SJCRH30 (cell line): ENCODE measurements around the gene GALNT11. TPM values are rescaled to one million over a fixed set of nuclear protein-coding genes. Genes with fewer than 3 reads are reported as not detected.

Experiments used
- DNase-seq, 2 experiments: peaks; one replicate each; pipeline ENCODE4 v3.0.0-alpha.2; 2015 to 2020
- H3K27ac ChIP-seq: fragments of 250-450 bp; sonication (Bioruptor Pico); 2 replicates; pipeline ENCODE4 v1.5.1; 2020; ENCODE audit warnings: mild to moderate bottlenecking, moderate library complexity
- H3K27me3 ChIP-seq: fragments of 250-450 bp; sonication (Bioruptor Pico); 2 replicates; pipeline ENCODE4 v1.5.1; 2020; ENCODE audit warnings: mild to moderate bottlenecking, moderate library complexity
- H3K36me3 ChIP-seq: fragments of 250-450 bp; sonication (Bioruptor Pico); 2 replicates; pipeline ENCODE4 v1.5.1; 2020; ENCODE audit warnings: mild to moderate bottlenecking, moderate library complexity
- H3K4me1 ChIP-seq: fragments of 250-450 bp; sonication (Bioruptor Pico); 2 replicates; pipeline ENCODE4 v1.5.1; 2020; ENCODE audit warnings: mild to moderate bottlenecking, moderate library complexity
- H3K4me3 ChIP-seq: fragments of 250-450 bp; sonication (Bioruptor Pico); 2 replicates; pipeline ENCODE4 v1.5.1; 2020; ENCODE audit warnings: mild to moderate bottlenecking, moderate library complexity
- H3K9me3 ChIP-seq: fragments of 250-450 bp; sonication (Bioruptor Pico); replicated peaks from 2 replicates; pipeline ENCODE4 v1.5.1; 2020; ENCODE audit warnings: mild to moderate bottlenecking, moderate library complexity
- total RNA-seq: library from RNA; depleted of rRNA; stranded (reverse); fragments of >200 nt; shearing (Covaris generic); gene quantifications from 2 replicates; pipeline ENCODE4 v1.2.3, GENCODE V29; 2014; rRNA removed

The GALNT11 gene
- 45.2 and 50.0 TPM in 2 replicates for total RNA-seq

DNA sequence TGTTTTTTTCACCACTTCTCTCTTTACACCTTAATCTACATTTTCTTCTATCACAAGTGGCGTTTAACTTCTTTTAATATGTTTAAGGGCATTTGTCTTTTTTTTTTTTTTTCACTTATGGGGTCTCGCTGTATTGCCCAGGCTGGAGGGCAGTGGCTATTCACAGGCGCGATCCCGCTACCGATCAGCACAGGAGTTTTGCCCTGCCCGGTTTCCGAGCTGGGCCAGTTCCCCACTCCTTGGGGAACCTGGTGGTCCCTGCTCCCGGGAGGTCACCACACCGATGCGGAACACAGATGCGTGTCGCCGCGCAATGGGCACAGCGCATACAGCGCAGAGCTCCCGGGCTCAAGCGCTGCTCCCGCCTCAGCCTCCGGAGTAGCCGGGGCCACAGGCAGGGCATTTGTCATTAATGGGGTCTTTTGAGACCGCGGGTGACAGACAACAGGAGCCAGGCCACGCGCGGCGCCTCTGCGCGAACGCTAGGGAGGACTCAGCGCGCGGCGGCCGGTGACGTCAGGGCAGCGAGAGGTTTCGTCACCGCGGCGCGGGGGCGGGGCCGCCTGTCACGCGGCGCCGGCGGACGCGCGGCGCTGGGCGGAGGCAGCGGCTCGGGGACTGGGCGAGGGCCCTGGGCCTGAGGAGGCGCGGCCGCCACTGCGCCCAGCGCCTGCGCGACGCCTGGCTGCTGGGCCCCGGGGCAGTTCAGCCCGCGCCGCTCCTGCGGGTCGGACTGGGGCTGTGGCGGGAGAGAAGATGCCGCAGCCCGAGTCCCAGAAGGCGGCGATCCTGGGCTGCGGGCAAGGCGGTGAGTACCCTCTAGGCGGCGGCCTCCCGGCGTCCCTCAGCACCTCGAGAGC, at the start of gene GALNT11:
TSS of gene GALNT11 (plus strand) at position 598 of the 860 bp plus-strand sequence. CDS start 68,554 bp downstream, outside the sequence.
- peak; percentile 81 to 90 for DNase-seq
- Histone ChIP-seq H3K4me1 (0 out of 2 replicates have a peak, but pooled peaks cover 3% of the 10 kb centered on the region), H3K9me3 (no peaks in the 10 kb centered on the region; the same call in 1 of the 2 replicates), H3K27me3 (no peaks in the 10 kb centered on the region; the same call in 1 of the 2 replicates), H3K27ac (peak within 1 kb of the TSS; percentile 40; the same call in 1 of the 2 replicates), H3K4me3 (peak within 1 kb of the TSS; percentile 82), H3K36me3 (peaks cover 7% of the 10 kb centered on the region; the same call in 1 of the 2 replicates)

DNA sequence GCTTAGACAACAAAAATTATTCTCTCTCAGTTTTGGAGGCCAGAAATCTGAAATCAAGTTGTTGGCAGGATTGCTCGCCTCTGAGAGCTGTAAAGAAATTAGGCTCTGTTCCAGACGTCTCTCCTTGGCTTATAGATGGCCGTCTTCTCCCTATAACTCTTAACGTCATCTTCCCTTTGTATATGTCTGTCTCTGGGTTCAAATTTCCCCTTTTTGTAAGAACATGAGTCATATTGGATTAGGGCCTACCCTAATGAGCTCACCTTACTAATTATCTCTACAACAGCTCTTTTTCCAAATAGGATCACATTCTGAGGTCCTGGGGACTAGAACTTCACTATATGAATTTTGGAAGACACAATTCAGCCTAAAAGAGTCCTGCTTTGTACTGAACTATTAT, 46.9 kb upstream of the GALNT11 start:
- Histone ChIP-seq H3K27me3 (no peaks in the 10 kb centered on the region; the same call in 1 of the 2 replicates), H3K36me3 (no peaks in the 10 kb centered on the region), H3K9me3 (no peaks in the 10 kb centered on the region), H3K4me3 (no peak overlapping the region), H3K4me1 (no peaks in the 10 kb centered on the region), H3K27ac (no peak overlapping the region)
- DNase-seq: no peak

DNA sequence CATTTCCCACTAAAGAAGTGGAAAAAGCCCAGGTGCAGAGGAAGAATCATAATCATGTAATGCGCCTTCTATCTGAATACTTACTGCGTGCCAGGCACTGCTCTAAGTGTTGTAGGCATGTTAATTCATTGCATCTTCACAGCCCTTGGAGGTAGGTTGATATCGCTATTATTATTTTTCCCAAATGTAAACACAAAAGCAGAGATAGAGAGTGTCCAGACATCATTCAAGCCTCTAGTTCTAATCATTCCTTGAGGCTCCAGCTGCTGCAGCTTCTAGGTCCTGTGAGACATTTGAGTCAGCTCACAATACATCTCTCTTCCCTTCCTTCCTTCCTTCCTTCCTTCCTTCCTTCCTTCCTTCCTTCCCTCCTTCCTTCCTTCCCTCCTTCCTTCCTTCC, 44.3 kb upstream of the GALNT11 start:
- Histone ChIP-seq H3K4me3 (no peak overlapping the region), H3K4me1 (no peaks in the 10 kb centered on the region), H3K36me3 (no peaks in the 10 kb centered on the region), H3K9me3 (no peaks in the 10 kb centered on the region), H3K27me3 (no peaks in the 10 kb centered on the region; the same call in 1 of the 2 replicates), H3K27ac (no peak overlapping the region)
- no peak for DNase-seq

DNA sequence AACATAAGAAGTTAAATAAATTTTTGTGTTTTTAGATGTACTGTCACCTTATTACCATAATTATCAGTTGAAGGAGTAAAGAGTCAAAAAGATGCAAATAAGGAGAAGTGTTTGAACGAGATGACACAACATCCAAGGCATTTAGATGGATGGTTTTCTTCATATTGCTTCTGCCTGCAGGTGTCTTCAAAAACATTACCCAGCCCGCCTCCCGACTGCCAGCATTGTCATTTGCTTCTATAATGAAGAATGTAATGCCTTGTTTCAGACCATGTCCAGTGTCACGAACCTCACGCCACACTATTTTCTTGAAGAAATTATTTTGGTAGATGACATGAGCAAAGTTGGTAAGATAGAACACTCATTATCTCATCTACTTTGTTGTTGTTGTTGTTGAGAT, 42.7 kb upstream of the GALNT11 start:
- no peak for DNase-seq
- H3K27me3 ChIP-seq: no peaks in the 10 kb centered on the region; the same call in 1 of the 2 replicates
- no peaks in the 10 kb centered on the region for H3K36me3 ChIP-seq
- H3K4me1 ChIP-seq: no peaks in the 10 kb centered on the region
- no peak overlapping the region for H3K27ac ChIP-seq
- H3K4me3 ChIP-seq: no peak overlapping the region
- no peaks in the 10 kb centered on the region for H3K9me3 ChIP-seq

DNA sequence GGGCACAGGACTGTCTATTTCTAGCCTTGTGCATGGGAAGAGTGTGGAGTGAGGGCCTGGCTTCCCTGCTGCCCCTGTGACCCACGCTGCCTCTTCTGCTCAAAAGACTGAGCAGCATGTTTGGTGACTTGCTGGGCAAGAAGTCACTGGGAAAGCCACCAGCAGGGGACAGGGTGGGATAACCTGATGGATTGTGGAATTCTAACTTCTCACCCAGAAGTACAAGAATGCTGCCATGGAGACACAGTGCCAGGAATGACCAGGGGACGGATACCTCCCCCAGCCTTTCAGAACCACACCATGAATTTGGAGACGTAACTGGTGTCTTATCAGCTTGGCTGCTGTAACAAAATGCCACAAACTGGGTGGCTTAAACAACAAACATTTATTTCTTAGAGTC, 40.9 kb upstream of the GALNT11 start:
- no peaks in the 10 kb centered on the region for H3K36me3 ChIP-seq
- no peaks in the 10 kb centered on the region for H3K9me3 ChIP-seq
- no peaks in the 10 kb centered on the region for H3K4me1 ChIP-seq
- H3K27ac ChIP-seq: no peak overlapping the region
- H3K4me3 ChIP-seq: no peak overlapping the region
- no peaks in the 10 kb centered on the region; the same call in 1 of the 2 replicates for H3K27me3 ChIP-seq
- no peak for DNase-seq

DNA sequence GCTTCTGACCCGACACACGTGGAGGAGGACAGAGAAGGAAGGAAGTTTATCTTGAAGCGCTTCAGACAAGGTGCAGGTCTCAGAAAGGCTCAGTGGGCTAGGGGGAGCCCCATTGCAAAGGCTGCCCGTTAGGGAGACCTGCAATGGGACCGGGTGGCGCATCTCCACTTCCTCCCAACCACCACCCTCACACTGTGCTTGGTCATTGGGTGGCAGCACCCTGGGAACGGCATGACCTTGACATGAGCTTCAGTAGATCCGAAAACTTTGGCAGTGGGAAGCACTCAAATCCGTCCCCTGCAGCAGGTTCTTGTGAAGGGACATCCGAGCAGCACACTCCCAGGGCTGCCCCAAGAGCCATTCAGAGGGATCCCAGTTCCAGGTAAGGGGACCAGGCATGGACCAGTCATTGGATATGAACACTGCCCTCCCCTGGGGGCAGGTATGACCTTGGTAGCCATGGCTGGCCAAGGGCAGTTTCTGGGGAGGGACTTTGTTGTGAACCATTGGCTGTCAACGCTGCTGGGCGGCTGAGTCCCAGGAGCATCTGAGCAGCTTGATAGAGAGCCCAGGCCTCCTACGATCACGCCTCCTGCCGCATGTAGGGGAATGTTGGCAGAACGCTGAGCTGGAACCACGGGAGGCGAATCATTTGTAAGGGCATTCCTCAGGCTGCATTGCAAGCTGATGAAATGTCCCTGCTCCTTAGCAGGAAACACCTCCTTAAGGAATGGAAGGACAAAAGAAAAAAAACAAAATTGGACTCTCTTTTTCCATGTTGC, 37.5 kb upstream of the GALNT11 start:
- Histone ChIP-seq H3K9me3 (no peaks in the 10 kb centered on the region), H3K27ac (no peak overlapping the region), H3K4me3 (no peak overlapping the region), H3K36me3 (no peaks in the 10 kb centered on the region), H3K4me1 (no peaks in the 10 kb centered on the region), H3K27me3 (no peaks in the 10 kb centered on the region)
- no peak for DNase-seq

DNA sequence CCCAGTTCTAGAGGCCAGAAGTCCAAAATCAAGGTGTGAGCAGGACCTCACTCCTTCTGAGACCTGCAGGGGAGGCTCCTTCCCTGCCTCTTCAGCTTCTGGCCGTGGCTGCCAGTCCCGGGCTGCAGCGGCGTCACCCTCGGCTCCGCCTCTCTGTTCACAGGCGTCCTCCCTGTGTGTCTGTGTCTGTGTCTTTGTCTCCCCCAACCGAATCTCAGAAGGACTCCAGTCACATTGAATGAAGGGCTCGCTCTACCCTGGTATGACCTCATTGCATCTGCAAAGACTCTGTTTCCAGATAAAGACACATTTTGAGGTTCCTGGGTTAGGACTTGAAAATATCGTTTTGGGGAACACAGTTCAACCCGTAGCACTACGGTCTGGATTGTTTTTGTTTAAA, 33.1 kb upstream of the GALNT11 start:
- no peak overlapping the region for H3K27ac ChIP-seq
- no peaks in the 10 kb centered on the region for H3K27me3 ChIP-seq
- peak; percentile 76 to 79 for DNase-seq
- no peaks in the 10 kb centered on the region for H3K9me3 ChIP-seq
- no peaks in the 10 kb centered on the region for H3K36me3 ChIP-seq
- H3K4me1 ChIP-seq: no peaks in the 10 kb centered on the region
- no peak overlapping the region for H3K4me3 ChIP-seq

DNA sequence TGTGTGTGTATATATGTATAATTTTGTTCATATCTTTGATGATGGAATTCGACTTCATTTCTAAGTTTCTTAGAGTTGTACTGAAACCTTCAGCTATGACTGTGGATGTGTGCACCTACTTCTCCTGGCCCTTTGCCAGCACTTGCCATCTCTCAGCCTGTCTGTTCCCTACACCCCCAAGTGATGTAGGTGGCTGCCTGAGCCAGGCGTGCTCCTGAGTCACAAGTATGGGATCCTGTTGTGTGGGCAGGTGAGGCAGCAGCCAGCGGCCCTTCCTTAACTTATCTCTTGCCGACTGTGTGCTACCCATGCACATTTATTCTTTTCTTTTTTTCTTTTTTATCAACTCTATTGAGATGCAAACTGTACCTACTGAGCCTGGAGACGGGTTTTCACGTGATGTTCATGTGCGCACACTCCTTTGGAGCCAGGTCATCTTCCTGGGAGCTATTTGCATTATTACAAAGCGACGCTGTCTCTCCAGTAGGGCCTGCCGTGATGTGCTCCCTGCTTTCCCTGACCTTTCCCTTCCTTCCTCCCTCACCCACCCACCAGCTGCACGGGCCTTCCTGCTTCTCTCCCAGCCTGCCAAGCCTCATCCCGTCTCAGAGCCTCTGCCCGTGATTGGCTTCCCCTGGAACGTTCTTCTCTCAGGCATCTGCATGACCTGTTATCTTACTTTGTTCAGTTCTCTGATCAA, 31.3 kb upstream of the GALNT11 start:
- Histone ChIP-seq H3K27ac (no peak overlapping the region), H3K4me1 (no peaks in the 10 kb centered on the region), H3K27me3 (no peaks in the 10 kb centered on the region), H3K4me3 (no peak overlapping the region), H3K36me3 (no peaks in the 10 kb centered on the region), H3K9me3 (no peaks in the 10 kb centered on the region)
- no peak for DNase-seq

DNA sequence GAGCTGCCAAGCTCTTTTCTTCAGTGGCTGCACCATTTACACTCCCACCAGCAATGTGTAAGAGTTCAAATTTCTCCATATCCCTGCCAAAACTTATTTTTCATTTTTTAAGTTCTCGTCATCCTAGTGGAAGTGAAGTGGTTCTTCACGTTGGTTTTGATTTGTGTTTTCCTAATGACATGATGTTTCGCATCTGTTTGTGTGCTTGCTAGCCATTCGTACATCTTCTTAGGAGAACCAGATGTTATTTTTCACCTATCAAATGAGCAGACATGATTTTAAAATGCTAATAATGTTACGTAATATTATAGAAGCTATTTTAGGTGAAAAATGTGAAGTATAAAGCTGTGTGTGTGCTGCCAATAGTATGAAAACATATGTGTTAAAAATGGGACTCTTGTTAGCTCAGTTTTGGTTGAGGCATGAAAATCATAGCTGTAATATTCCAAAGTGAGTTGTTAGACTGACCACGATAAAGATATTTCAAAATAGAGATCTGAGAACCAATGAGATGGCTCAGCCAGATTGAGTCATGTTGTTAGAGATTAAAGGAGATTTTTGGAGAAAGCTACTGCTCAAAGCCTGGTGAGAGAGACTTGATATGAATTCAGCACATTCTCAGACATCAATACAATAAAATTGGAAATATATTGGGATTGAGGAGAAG, 25.9 kb upstream of the GALNT11 start:
- H3K27ac ChIP-seq: no peak overlapping the region
- no peaks in the 10 kb centered on the region for H3K9me3 ChIP-seq
- DNase-seq: no peak
- 0 out of 2 replicates have a peak, but pooled peaks cover 2% of the 10 kb centered on the region for H3K4me1 ChIP-seq
- no peaks in the 10 kb centered on the region for H3K27me3 ChIP-seq
- no peak overlapping the region for H3K4me3 ChIP-seq
- H3K36me3 ChIP-seq: no peaks in the 10 kb centered on the region

DNA sequence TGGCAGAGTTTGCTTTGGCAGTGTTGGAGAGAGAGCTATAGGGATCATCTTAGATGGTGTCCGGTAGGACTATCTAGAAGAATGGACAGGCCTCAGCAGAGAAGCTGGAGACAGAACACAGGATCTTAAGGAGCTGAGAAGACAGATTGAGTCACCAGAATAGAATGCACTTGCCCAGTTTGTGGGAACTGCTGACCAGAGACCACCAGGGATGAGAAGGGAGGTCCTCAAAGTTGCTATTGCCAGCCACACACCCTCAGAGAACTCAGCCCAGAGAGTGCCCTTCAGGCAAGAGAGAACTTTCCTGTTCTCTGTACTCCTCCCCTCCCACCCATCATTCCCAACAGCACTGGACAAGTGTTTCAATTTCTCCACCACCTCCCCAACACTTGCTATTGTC, 25.3 kb upstream of the GALNT11 start:
- H3K27me3 ChIP-seq: no peaks in the 10 kb centered on the region
- H3K27ac ChIP-seq: no peak overlapping the region

DNA sequence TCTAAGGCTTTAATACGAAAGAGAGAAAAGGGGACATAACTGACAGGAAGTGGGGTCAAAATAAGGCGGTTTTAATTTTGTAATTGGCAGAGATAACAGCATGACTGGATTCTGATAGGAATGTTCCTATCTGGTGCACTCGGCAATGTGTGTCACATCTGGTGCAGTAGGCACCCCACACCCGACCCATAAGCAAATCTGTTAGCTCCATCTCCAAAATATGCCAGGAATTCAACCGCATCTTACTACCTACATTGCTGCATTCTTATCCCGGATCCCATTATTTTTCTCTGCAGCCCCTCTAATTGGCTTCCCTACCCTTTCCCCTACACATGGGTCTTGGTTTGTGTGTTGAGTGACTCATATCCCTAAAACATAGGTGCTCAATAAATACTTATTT, 19.1 kb upstream of the GALNT11 start:
- no peaks in the 10 kb centered on the region for H3K4me1 ChIP-seq
- H3K36me3 ChIP-seq: no peaks in the 10 kb centered on the region; the same call in 1 of the 2 replicates
- no peak overlapping the region for H3K4me3 ChIP-seq
- DNase-seq: no peak
- no peaks in the 10 kb centered on the region for H3K9me3 ChIP-seq
- H3K27me3 ChIP-seq: no peaks in the 10 kb centered on the region
- H3K27ac ChIP-seq: no peak overlapping the region

More for the DNA sequence above, 25.3 kb upstream of the GALNT11 start:
- Histone ChIP-seq H3K9me3 (no peaks in the 10 kb centered on the region), H3K36me3 (no peaks in the 10 kb centered on the region), H3K4me1 (0 out of 2 replicates have a peak, but pooled peaks cover 2% of the 10 kb centered on the region), H3K4me3 (no peak overlapping the region)
- DNase-seq: no peak

DNA sequence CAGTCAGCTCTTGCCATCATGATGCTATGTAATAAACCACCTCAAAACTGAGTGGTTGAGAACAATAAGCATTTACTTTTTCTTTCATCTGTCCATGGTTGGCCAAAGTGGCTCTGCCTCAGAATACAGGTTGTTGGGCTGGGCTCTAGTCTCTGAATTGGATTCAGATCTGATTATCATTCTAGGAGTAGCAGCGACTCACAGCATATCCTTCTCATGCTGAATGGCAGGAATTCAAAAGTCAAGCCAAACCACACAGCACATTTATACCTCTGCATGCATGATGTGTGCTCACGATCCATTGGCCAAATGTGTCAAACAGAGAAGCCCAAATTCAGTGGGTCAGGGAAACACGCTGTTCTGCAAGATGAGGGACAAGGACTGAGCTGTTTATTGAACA, 13.6 kb upstream of the GALNT11 start:
- H3K4me1 ChIP-seq: no peaks in the 10 kb centered on the region

DNA sequence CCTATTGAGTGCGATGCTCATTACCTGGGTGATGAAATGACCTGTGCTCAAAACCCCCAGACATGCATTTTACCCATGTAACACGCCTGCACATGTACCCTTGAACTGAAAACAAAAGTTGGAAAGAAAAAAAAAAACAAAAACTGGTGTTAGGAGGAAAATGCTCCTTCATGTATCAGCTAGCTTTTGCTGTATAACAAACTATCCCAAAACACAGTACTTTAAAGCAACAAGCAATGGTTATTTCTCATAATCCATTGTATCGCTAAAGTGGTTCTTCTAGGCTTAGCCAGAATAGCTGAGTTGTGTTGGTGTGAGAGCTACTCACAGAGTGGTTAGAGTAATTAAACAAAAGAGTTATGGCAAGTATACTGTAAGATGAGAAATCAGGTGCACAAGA, 12.2 kb upstream of the GALNT11 start:
- Histone ChIP-seq H3K4me1 (no peaks in the 10 kb centered on the region), H3K27ac (no peak overlapping the region), H3K36me3 (no peaks in the 10 kb centered on the region), H3K4me3 (no peak overlapping the region), H3K9me3 (no peaks in the 10 kb centered on the region), H3K27me3 (no peaks in the 10 kb centered on the region)
- no peak for DNase-seq

More for the DNA sequence above, 13.6 kb upstream of the GALNT11 start:
- H3K27me3 ChIP-seq: no peaks in the 10 kb centered on the region
- DNase-seq: no peak
- H3K4me3 ChIP-seq: no peak overlapping the region
- no peaks in the 10 kb centered on the region for H3K9me3 ChIP-seq
- H3K36me3 ChIP-seq: no peaks in the 10 kb centered on the region; the same call in 1 of the 2 replicates
- H3K27ac ChIP-seq: no peak overlapping the region

DNA sequence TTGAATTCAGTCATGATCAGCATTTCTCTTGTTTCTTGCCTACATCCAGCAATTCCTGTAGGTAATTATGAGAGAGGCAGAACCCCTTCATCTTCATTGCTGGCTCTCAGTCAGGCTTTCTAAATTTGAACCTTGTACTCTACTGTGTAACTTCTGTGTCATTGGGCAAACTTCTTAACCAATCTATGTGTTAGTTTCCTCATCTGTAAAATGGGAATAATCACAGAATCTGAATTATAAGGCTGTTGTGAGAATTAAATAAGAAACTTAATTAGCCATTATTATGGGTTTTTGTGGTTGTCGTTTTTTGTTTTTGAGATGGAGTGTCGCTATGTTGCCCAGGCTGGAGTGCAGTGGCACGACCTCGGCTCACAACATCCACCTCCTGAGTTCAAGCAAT, 11.5 kb upstream of the GALNT11 start:
- H3K36me3 ChIP-seq: no peaks in the 10 kb centered on the region

More for the DNA sequence above, 11.5 kb upstream of the GALNT11 start:
- Histone ChIP-seq H3K27me3 (no peaks in the 10 kb centered on the region), H3K4me1 (no peaks in the 10 kb centered on the region), H3K27ac (no peak overlapping the region), H3K9me3 (no peaks in the 10 kb centered on the region), H3K4me3 (no peak overlapping the region)
- DNase-seq: no peak
